Measurements from ENCODE around the gene XYLT2.

GRCh38 chr17:50355701-50356341 lies 9.9 kb downstream of the XYLT2 start:
- TF ChIP-seq MAX (IDR thresholded peaks at IDR 0.05): no peak
- no peak for TF ChIP-seq TAF1 (IDR thresholded peaks at IDR 0.05; ENCODE audit: low read depth)
- no peak for TF ChIP-seq FOXM1 (IDR thresholded peaks at IDR 0.05; ENCODE audit: borderline replicate concordance, low read depth)
- TF ChIP-seq RAD21 (IDR thresholded peaks at IDR 0.05; ENCODE audit: low read depth): no peak
- TF ChIP-seq CEBPB (IDR thresholded peaks at IDR 0.05): no peak
- TF ChIP-seq CREB1 (IDR thresholded peaks at IDR 0.05; ENCODE audit: low read depth): no peak
- TF ChIP-seq EGR1 (IDR thresholded peaks at IDR 0.05): no peak
